AML-193 (cell line): Measurements from ENCODE around the gene PDAP1.

Experiments
- DNase-seq, 2 experiments: peaks; one replicate each; lab custom pipeline; 2025; lab: John Stamatoyannopoulos, UW

PDAP1 gene

DNA sequence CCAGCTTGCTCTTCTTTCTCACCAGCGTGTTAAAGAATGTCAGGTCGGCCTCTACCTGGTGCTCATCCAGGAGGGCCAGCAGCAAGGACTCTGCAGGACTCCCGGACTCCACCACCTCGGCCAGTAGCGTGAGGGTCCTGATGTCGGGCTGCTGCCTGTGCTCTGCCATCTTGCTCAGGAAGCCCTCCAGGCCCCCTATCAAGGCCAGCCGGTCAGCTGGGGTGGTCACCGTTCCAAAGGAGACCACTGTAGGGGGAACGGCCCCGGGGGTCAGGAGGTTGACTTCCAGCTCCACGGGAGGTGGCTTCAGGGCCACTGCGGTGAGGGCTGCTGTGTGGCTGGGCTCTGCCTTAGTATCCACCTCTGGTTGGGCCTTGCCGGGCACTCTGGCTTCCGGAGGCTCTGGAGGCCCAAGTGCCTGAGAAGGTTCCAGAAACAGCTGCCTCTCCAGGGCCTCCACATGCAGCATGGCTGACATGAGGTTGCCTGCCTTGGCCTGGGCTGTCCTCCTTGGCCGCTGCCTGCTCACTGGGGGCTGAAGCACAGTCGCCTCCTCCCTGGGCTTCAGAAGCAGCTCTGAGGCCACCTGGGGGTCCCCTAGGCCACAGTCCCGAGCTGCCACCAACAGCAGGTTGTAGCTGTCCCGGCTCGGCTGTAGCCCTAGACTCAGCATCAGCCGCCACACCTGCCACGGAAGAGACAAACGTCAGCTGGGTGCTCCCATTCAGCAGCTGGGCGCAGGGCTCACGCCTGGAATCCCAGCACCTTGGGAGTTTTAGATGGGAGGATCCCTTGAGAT, 16.7 kb upstream of the PDAP1 start:
- no peak for DNase-seq

DNA sequence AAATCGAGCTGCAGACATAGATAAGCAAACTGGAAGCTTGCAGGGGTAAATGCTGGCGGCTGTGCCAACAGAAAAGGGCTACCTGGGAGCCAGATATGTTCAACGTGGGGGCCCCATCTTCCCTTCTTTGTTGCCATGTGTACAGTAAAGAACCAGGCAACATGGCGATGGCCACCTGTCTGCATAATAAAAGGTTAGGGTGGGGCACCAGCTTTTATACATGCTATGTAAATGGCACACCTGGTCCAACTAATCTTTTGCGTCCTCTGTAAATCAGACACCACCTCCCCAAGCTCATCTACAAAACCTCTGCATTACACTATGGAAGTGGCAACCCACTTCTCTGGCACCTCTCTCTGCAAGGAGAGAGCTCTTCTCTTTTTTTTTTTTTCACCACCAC, 14.2 kb upstream of the PDAP1 start:
- no peak for DNase-seq

DNA sequence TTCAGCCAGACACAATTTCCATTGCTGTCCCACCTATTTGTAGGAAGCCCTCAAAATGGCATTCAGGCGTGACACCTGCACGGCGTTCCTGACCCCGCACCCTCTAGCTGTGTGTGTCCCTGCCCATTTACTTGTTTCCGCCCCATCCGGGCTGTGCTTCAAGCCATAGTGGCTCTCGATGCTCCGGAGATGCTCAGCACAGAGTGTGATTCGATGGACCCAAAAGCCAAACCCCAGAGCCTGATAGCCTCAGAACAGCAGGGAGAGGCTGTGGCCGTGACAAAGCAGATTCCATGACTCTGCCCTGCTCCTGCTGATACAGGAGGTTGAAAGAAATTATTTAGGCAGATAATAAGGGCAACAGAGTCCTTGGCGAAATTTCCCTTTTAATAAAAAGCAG, 13.8 kb upstream of the PDAP1 start:
- no peak for DNase-seq

DNA sequence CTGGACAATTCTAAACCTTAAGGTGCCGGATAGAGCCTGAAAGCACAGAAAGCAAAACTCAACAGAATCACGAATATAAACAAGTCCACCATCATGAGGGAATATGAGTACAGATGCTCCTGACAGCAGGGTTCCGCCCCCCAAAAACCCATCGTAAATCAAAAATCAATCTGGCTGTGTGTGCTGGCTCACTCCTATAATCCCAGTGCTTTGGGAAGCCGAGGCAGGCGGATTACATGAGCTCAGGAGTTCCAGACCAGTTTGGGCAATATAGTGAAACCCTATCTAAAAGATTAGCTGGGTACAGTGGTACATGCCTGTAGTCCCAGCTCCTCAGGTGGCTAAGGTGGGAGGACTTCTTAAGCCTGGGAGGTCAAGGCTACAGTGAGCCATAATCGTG, 12.6 kb upstream of the PDAP1 start:
- DNase-seq, result no peak

DNA sequence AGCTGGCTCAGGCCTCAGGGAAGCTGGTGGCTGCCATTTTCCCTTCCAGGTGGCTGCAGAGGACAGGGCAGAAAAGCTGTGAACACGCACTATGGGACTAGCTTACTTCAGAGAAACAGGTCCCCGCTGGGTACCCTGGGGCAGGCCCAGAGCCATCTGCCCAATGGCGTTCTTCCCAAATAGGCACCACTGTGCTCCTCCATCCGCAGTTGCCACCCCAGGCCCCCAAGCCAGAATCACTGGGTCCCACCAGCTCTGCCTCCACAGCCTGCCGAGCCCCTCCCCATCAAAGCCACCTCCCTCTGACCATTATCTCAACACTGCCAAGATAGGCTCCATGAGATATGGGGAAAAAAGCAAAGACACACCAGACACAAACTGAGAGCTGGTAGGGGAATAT, 11.8 kb upstream of the PDAP1 start:
- DNase-seq, result no peak

DNA sequence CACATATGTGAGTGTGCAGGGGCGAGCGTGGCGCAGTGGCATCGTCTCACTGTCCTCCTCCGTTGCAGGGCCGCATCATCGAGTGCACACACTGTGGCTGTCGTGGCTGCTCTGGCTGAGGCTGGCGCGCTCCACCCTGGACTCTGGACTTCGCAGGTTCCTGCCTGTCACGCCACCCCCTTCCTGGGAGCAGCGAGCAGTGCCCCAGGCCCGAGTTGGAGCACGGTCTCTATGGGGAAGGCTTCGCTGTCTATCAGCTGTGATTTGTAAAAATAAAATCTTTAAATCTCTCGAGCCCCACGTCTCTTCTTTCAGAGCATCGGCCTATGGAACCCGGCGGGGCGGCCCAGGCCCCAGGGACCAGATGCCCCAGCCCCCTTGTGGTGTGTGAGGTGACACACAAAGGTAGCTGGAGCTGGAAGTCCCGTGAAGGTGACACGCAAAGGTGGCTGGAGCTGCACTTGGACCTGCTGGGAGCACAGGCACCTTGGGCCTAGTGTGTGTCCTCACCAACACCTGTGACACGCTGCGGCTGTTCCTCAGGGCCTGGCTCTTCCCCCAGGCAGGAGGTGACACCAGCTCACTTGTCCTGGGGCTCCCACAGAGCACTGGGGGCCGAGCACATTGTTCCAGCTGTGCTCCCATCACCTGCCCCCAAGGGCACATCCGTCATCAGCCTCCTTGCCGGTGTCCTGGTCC, 11.1 kb upstream of the PDAP1 start:
- DNase-seq, result no peak

DNA sequence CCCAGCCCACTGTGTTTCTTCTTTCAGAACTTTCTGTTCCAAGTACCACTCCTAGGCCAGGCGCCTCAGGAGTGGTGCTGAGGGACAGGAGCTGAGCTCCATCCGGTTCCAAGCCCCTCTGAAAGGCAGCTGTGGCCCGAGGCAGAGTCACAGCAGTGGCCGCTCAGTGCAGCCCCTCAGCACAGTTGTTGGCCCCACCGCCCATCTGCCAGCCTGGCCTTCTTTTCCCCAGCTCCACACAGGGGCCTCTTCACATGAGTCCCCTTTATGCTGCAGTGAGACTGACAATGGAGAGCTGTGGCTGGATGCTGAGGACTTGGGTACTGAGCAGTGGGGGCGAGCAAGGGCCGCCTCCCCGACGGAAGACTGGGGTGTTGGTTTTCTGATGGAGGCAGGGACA, 9.9 kb upstream of the PDAP1 start:
- DNase-seq, result no peak

DNA sequence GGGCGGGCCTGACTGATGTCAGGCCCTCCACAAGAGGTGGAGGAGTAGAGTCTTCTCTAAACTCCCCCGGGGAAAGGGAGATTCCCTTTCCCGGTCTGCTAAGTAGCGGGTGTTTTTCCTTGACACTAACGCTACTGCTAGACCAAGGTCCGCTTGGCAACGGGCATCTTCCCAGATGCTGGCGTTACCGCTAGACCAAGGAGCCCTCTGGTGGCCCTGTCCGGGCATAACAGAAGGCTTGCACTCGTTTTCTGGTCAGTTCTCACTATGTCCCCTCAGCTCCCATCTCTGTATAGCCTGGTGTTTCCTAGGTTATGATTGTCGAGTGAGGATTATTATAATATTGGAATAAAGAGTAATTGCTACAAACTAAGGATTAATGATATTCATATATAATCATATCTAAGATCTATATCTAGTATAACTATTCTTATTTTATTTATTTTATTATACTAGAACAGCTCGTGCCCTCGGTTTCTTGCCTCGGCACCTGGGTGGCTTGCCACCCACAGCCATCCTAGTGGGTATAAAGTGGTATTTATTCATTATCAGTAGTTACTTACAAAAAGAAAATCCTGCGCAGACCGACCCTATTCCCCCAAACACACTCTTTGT, 7.2 kb upstream of the PDAP1 start:
- peak in 1 of 2 experiments; percentile 13 for DNase-seq

DNA sequence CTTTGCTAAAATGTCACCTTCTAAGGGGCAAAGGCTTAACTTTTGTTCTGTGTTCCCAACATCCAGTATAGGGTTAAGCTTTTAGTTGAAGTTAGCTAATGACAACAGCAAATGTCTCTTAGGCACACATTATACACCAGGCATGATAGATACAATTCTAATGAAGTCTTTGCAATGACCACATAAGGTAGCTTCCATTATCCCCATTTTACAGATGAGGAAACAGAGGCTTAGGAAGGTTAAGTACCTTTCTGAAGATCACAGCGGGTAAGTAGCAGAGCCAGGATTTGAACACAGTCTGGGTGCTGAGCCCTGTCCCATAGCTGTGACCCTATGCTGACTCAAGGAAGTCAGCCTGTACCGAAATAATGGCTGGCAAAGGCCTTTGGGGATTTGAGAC, 2.2 kb upstream of the PDAP1 start:
- DNase-seq, result no peak

DNA sequence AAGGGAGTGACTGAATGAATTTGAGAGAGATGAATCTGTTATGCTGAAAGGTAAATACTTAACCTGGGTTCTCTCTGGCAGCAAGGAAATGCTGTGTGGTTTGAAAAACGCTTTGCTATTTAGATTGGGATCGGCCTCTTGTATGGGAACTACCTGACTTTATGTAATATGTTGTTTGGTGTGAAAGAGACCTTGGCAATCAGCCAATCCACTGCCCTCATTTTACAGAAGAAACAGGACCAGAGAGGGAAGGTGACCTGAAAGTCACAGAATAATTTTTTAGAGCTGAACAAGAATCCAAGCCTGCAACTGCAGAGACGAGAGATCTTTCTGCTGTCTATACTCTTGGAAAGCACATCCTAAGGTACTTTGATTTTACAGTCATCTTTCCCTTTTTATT, 1.4 kb upstream of the PDAP1 start:
- DNase-seq, result no peak

DNA sequence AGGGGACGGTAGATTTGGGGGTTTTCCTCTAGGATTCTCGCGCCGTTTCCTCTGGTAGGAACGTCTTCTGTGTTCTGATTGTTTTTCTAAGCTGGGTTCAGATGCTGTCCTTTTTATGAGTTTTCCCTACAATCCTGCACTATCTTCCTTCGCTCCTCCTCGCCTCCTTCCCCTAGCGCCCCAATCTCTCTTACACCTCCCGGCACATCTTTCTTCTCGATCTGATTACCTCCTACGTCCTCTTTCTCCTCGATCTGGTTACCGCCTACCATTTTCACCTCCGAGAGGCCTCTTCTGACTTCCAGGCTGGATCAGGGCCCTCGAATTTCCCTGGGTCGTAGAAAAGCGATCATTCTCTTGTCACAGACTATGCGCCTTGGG, 785 bp upstream of the PDAP1 start:
- DNase-seq, result no peak

DNA sequence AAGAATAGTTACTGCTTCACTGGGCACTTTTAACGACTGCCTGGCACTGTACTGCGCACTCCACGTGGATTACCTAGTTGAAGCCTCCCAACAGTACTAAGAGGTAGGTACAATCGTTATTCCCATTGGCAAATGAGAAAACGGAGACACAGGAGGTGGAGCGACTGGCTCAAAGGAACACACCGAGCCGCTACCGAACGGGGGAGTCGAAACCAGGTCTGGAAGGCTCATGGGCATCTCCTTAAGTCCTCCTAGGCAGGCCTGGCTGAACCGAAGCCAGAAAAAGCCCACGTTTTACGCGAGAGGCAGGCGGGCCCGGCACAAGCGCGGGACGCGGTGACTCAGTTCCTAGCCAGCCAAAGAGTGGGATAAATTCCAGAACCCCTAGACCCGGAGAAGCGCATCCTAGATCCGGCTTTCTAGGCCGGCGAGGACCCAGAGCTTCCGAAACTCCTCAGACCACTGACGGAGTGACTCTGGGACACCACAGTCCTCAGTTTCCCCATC, 472 bp downstream of the PDAP1 start:
- DNase-seq, result peak in 1 of 2 experiments; percentile 8

DNA sequence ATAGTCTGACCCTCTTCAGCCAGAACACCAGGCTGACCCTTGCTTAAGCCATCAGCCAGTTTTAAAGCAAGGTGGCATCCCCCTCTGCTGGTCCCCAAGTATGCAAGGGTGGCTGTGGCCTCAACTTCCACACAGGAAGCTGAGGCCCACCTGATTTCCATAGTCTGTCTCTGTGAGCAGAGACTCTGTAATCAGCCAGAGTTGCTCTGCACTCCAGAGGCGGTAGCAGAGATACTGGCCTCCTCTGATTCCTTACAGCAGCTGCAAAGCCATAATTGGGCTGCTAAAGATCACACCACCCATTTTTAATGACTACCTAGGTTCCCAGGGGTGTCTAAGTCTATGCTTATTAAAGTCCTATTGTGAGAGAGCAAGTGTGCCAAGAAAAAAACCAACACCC, 1.8 kb downstream of the PDAP1 start:
- no peak for DNase-seq

DNA sequence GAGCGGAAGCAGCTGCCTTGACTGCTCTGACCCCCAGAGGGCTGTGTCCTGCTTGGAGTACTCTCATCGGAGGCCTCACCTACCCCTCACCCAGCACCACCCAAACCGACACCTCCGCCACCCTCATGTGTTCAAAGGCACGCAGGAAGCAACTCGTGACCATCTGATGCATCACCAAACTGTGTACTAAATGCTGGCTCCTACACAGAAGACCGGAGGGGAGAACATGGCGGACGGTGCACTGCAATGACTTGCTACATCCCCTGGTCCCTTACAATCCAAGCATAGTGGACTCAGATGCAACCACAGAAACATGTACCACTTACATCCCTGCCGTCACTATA, 3.4 kb downstream of the PDAP1 start:
- DNase-seq, result no peak

DNA sequence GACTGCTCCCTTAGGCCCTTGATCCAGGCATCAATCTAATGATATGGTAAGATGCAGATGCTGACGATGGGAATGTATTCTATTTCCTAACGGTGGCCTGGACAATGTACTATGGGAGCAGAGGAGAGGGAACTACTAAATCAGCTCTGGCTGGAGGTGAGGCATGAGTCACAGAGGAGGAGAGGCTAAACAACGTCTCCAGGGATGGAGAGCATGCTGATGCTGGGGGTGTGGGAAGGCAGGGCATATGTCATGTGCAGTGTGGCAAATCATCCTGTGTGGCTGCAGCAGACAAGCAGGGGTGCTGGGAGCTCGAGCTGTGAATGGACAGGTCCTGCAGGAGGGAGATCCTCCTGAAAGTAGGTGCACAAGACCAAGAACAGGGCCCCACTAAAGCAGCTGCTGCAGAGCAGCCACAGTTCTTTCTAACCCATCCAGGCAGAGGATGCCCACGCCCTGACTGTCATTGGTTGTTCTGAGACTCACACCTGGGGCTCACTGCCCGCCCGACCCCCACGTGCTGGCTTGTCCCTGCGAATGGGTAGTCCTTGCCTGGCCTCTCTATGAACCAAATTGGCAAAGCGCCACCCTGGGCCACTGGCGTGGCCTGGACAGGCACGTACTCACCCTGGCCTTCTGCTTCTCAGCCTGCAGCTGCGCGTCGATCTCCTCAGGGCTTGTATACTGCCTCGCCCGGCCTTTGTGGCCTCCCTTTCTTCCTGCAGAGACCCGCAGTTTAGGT, 4.0 kb downstream of the PDAP1 start:
- DNase-seq, result no peak

DNA sequence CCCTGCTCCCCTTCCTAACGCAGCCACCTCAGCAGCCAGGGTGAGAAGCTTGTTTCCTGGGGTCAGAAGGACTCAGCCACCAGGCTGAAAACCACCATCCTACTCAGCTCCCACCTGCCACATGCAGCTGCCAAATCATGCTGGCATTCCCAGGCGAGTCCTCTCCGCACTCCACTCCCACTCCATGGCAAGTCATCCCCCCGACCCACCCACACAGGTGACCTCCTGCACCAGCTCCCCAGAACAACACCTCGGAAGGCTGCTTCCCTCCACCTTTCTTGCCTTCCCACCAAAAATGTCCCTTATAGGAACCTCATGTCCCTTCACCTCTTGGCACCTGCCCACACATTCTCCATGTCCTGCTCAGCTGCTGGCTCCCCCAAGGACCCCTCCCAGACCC, 4.6 kb downstream of the PDAP1 start:
- DNase-seq, result no peak

DNA sequence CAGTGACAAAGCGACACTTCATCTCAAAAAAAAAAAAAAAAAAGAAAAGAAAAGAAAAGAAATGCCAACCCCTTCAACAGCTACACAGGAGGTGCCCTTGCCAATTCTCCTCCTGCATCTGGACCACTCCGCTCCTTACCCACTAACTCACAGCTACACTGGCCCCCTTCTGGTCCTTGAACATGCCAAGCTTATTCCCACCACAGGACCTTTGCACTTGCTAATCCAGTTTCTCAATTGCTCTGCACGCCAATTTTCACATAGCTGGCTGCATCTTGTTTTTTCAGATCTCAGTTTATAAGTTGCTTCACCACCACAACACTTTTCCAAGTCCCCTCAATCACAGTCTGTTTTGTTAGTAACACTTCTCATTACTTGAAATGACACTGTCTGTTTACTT, 5.5 kb downstream of the PDAP1 start:
- DNase-seq, result no peak

DNA sequence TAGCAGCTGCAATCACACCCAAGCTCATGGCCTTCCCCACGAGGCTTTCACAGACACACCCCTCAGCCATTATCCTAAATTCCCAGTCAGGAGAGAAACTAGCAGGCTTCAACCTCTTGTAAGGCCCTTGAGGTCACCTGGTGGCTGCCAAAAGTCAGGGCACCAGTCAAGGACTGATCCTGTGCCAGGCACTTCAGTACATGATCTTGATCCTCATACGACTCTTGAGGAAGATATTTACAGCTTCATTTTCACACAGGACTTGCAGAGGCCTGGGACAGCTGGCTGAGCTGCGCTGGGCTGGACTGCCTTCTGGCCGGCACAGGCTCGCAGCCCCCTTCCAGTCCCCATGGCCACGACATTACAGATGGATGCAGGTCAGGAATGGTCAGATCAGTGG, 8.8 kb downstream of the PDAP1 start:
- no peak for DNase-seq

DNA sequence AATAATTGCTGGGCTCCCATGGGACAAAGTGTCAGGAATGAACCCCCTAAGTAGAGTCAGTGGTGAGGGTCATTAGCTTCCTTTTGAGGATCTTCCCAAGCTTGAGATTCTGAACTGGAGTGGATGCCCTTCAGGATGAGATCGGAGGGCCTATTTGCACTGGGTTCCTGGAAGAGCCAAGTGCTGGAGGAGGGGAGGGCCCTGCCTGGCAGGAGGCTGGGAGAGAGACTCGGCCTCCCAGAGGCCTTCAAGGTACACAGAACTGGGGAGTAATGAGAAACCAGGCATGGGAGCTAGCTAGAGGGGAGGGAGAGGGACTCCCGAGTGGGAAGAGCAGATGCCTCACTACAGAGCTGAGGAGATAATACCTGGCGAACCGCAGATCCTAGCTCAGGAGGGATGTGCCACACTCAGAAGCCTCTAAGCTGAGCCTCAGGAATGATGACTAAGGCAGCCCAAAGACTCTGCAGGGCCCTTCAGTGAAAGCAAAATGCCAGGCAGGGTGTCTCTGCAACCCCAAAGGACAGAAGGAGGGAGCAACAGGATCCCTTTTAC, 9.4 kb downstream of the PDAP1 start:
- DNase-seq, result no peak

DNA sequence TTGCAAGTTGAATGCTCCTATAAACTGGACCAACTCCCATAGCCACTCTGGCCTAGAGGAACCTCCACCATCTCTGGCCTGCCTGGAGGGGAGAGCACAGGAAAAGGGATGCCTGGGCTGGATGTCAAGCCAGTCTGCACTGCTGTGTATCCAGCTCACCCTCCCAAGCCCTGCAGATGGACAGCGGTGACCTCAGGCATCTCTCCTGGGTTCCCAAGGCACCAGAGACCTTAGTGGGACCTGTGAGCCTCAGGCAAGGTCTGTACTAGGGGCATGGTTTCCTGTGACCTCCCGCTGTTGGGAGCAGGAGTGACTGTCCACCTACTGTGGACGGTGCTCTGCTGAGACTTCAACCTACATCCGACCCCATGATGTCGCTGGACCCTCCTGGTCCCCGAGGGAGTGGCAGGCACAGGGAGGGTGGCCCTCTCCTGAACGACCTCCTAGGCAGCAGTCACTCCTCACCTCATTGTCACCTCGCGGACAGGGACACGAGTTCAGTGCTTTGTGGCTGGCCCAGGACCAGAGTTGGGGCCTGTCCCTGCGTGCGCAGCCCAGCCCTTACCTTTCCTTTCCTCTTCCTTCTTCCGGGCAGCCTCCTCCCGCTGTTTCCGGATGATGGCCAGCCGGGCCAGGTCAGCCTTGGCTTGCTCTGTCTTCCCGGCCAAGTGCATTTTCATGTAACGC, 11.0 kb downstream of the PDAP1 start:
- DNase-seq, result no peak

DNA sequence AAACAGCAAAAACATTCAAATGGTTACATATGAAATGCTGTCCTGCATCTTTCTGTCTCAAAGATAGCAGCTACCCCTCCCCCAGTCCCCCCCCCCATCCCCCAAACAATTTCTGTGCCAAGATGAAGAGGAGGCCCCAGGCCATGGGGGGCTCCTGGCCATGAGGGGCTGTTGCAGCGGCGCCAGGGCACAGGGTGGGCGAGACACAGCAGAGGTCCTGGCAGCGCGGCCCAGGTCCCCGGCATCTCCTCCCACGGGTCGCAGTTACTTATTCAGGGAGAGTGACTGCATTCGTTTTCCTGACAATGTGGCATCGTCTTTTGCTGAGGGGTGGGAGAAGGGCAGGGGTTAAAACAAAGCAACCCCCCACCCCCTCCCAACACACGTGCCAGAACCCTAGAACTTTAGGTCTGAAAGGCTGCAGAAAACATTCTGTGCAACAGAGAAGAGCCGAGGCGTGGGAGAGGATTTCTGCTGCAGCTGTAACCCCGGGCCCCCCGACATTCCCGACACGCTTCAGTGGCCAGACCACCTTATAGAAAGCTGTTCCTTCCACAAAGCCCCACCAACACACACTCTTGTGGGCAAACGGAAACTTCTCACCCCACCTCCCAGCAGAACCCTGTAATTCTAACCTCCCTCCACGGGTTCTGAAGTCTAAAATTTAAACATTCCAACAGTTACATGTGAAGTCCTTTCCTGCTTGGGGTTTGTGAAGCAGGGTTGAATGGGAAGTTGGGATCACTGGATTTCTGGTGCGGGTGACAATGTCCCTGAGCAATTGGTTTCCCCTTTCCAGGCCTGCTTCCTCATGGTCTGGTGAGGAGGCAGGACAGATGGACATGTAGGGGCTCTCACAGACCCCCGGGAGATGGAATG, 11.7 kb downstream of the PDAP1 start:
- no peak for DNase-seq
